Fibroblast of skin of right quadriceps (primary cell): Measurements from ENCODE around the gene BLTP2.
"Not testable (repeated sequence)": the region's sequence is repeated elsewhere in the genome, so short reads cannot be mapped to it uniquely, and the experiment has no call there.

Experiments
- DNase-seq: peaks from one replicate; pipeline ENCODE4 v3.0.0-alpha.2; 2013

The BLTP2 gene

DNA sequence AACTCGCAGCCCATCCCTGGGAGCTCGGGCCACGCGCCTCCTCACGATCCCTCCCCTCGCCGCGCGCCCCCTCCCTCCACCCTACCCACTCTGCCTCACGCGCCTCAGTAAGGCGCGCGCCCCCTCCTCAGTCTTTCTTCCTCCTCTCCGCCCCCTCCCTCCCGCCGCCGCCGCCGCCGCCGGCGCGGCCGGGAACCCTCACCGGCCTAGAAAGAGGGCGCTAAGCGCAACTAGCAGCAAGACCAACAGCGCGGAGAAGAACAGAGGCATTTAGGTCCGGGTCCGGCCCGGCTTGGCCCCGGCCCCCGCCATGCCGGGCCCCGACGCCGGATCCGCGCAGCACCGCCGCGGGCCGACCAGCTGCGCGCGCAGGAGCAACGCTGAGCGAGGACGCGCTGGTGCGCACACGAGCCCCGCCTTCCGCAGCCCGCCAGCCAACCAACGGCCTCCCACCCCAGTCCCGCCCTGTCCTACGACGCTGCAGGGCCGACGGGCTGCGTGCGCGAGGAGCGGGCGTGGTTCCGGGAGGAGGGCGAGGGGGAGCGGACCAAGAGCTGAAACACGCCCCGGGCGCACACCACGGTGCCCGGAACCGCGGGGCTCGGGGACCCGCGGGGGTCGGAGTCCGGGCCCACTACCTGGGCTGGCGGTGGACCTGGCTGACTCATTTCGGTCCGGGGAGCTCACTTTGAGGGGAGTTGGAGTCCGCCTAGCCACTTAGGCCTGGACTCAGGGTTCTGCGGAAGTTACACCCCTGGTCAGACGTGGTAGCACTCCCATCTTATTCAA lies at the start of gene BLTP2:
Gene BLTP2, minus strand, starts transcription at position 372 of the 789 bp plus-strand sequence. Its CDS starts 102 bp downstream, at position 270.
- DNase-seq = peak; percentile 93

GRCh38 chr17:28693869-28694268 lies 48.9 kb upstream of the BLTP2 start:
- no peak for DNase-seq

DNA sequence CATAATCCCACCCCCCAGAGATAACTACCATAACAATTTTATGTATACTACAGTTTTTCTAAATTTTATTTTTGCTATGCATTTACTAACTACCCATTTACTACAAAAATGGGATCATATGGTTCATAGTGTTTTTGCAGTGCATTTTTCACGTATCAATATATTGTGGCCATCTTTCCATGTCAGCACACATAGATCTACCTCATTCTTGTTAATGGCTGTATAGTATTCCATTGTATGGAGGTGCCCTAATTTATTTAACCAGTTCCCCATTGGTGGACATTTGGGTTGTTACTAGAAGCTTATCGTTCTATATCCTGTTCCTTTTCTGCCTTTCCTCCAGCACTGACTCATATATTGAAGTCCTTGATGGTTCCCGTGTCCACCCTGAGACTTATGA lies 44.1 kb upstream of the BLTP2 start:
- DNase-seq = no peak

DNA sequence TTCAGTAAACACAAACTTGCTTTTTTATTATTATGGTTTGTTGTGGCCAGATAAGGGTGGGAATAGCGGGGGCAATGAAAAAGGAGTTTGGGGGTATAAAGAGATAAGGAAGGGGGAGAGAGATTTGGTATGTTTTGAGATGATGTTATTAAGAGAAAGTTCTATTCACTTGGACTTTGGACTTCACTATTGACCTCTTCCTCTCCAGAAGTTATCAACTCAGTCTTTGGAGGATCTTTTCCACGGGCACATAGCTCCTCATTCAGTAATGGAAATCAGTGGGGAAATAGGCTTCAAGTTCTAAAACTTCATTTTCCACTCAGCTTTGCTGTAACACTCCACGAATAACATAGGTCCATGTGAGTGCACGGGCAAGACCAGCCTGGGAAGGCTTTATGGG lies 43.5 kb upstream of the BLTP2 start:
- no peak for DNase-seq

- DNase-seq = no peak
Measured at GRCh38 chr17:28686296-28686695, 41.3 kb upstream of the BLTP2 start.

- no peak for DNase-seq
Measured at GRCh38 chr17:28685366-28685765, 40.4 kb upstream of the BLTP2 start.

DNA sequence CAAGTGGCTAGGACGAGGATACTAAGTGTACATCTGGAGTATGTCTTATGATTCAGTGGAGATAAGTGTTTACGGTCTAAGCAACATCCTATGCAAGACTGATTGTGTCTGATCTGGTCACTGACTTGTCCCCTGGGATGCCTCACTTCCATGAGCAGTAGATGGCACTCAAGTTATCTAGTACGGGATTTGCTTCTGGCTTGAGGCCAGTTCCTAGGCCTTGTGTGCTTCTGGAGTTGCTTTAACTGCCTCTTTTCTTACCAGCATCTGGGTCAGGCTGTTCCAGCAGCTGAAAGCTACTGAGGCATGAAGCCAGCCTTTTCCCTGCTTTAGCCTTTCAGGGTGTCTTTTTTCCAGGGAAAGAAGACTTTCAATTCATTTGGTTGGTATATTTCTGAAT lies 40.0 kb upstream of the BLTP2 start:
- peak; percentile 41 for DNase-seq

DNA sequence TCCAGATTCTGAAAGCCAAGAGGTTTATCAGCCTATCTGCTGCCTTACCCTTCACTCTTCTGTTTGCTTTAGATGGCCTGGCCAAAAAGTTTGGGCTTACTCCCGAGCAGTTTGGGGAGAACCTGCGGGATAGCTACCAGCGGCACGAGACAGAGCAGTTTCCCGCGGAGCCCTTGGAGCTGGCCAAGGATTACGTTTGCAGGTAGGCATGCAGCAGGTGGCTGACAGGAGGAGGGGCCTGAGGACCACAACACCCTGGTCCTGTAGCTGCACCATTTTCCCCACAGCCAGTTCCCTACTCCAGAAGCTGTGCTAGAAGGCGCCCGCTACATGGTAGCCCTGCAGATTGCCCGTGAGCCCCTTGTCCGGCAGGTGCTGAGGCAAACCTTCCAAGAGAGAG lies 37.7 kb upstream of the BLTP2 start:
- DNase-seq = no peak

DNA sequence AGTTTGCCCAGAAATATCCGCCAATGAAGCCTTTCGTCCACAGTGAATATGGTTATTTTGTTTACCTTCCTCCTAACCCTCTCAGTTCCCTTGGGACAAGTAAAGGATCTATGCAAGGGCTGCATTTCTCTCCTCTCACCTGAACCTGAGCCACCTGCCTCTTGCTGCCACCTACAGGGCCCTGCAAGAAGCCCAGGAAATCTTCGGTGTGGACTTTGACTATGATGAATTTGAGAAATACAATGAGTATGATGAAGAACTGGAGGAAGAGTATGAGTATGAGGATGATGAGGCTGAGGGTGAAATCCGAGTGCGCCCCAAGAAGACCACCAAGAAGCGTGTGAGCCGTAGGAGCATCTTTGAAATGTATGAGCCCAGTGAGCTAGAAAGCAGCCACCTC lies 31.0 kb upstream of the BLTP2 start:
- no peak for DNase-seq

- DNase-seq = no peak
Measured at GRCh38 chr17:28675490-28675889, 30.5 kb upstream of the BLTP2 start.

DNA sequence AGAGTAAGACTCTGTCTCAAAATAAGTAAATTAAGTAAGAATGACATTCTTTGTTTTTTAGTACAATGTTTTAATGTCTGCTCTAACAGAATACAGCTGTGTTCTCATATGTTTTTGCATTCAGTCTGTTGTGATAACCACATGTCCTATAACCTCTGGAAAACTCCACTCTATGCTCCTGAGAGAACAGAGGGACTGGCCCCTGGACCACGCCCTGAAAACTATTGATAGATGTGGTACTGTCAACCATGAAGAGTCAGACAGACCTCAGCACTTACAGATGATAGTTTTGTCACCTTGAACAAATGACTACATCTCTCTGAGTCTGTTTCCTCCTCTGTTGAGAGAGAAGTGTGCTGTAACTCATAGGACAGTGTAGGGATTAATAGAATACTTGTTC lies 25.0 kb upstream of the BLTP2 start:
- no peak for DNase-seq

DNA sequence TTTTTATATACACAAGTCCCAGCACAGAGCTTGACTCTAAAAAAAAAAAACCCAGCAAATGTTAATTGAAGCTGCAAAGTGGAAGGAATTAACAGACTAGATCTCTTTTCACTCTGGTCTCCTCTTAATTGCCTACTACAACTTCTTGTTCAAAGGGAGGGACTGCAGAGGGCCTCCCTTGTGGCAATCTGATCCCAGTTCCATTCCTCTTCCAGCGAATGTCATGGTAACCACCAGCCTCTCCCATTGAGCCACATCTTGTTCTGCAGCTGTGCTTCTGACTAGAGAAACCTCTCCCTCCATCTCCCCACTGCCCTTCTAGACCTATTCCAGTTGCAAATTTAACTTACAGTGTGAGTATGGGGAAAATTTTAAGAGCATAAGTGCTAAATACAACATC lies 22.9 kb upstream of the BLTP2 start:
- DNase-seq = no peak

- DNase-seq = no peak
Measured at GRCh38 chr17:28665994-28666393, 21.0 kb upstream of the BLTP2 start.

DNA sequence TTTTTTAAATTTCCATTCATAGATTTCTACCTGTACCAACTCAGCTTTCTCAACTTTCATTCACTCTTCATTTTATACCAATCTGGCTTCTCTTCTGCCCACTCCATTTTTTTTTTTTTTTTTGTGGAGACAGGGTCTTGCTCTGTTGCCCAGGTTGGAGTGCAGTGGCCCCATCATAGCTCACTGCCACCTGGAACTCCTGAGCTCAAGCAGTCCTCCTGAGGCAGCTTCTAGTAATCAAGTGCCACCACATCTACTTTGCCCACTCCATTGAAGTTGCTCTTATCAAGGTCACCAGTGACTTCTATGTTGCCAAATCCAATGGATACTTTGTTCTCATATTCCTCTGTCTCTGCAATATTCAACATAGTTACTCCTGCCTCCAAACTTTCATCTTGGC lies 18.8 kb upstream of the BLTP2 start:
- DNase-seq = no peak

- no peak for DNase-seq
Measured at GRCh38 chr17:28662527-28662829, 17.5 kb upstream of the BLTP2 start.

GRCh38 chr17:28661635-28662526 lies 16.9 kb upstream of the BLTP2 start, which contains the start of the genes SDF2 and SUPT6H:
Gene SDF2 (minus strand): TSS chr17:28661906. CDS start chr17:28661876, 30 bp downstream.
Gene SUPT6H (plus strand): TSS chr17:28662205. CDS start chr17:28673402, 11,197 bp downstream.
- DNase-seq = peak; percentile 85

- DNase-seq = not testable (repeated sequence)
Measured at GRCh38 chr17:28659497-28659881, 14.5 kb upstream of the BLTP2 start.

GRCh38 chr17:28658766-28659496 lies 14.0 kb upstream of the BLTP2 start:
- DNase-seq = not testable (repeated sequence)

- DNase-seq = not testable (repeated sequence)
Measured at GRCh38 chr17:28658342-28658741, 13.4 kb upstream of the BLTP2 start.

DNA sequence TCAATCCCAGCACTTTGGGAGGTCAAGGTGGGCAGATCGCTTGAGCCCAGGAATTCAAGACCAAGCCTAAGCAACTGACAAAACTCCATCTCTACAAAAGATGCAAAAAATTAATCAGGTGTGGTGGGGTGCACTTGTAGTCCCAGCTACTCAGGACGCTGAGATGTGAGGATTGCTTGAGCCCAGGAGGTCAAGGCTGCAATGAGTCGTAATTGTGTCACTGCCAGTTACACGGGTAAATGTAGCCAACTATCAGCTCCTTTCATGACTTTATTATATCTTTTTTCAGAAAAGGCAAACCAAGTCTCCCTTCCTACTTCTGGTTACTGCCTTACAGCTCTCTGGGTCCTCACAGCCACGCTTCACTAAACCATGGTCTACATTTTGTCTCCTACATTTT lies 12.8 kb upstream of the BLTP2 start:
- no peak for DNase-seq

- no peak for DNase-seq
Measured at GRCh38 chr17:28655160-28655559, 10.2 kb upstream of the BLTP2 start.

- no peak for DNase-seq
Measured at GRCh38 chr17:28648698-28649097, 3.7 kb upstream of the BLTP2 start.

DNA sequence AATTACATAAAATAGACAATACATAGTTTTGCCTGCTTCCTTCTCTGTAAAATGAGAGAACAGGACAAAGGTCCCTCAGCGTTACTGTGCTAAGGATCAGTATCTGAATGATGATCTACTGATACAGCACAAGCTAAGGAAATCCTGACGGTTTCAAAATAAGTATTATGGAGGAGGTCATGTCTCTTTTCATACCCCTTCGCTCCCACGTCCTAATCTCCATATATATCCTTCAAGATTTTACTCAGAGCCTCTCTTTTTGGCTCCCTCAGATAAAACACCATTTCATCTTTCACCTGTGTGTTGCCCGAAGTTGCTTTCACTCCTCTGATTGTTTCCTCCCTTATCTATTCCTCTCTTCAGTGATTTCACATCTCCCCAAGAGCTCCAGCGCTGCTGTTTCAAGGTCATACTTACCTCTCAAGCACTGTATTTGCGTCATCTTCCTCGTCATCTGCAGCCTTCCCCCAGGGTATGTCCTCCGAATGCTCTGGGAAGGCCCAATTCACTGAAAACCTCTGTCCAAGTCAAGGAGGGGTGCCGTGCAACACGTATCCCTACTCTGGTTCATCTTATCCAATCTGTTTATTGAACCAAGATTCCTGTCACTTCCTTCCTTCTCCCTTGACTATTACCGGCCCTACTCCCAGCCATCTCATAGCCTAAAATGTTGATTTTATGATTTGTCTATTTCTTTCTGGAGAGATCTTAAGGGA lies 1.2 kb upstream of the BLTP2 start:
- DNase-seq = no peak
